NCI-H1048 (cell line): ENCODE measurements around the gene IQGAP3.
A peak's percentile ranks its signal among the peaks of the same experiment; 100 is the strongest.

Experiments used
- DNase-seq: peaks from one replicate; lab custom pipeline; 2025; lab: John Stamatoyannopoulos, UW

The IQGAP3 gene

GRCh38 chr1:156480411-156481192 lies 91.8 kb downstream of the IQGAP3 start:
- peak; percentile 16 for DNase-seq

GRCh38 chr1:156480016-156480370 lies 92.4 kb downstream of the IQGAP3 start:
- DNase-seq = no peak

GRCh38 chr1:156479093-156480015 lies 93.0 kb downstream of the IQGAP3 start:
- DNase-seq = no peak

GRCh38 chr1:156478250-156478627 lies 94.1 kb downstream of the IQGAP3 start:
- no peak for DNase-seq

- no peak for DNase-seq
Measured at GRCh38 chr1:156477526-156478249, 94.7 kb downstream of the IQGAP3 start.

GRCh38 chr1:156476501-156477298 lies 95.7 kb downstream of the IQGAP3 start:
- DNase-seq = no peak

GRCh38 chr1:156475568-156476500 lies 96.5 kb downstream of the IQGAP3 start:
- DNase-seq = no peak
